ENCODE results near the gene C7orf33.

C7orf33 gene

GRCh38 chr7:148633761-148634160 lies 43.2 kb downstream of the C7orf33 start:
- no peak for DNase-seq

GRCh38 chr7:148637094-148637493 lies 46.5 kb downstream of the C7orf33 start:
- no peak for DNase-seq

- no peak for DNase-seq
Observed at GRCh38 chr7:148645898-148646297, 55.3 kb downstream of the C7orf33 start.

- no peak for DNase-seq
Observed at GRCh38 chr7:148650232-148650858, 59.8 kb downstream of the C7orf33 start.

GRCh38 chr7:148652773-148653172 lies 62.2 kb downstream of the C7orf33 start:
- no peak for DNase-seq

- DNase-seq: no peak
Observed at GRCh38 chr7:148657929-148658328, 67.4 kb downstream of the C7orf33 start.

- no peak for DNase-seq
Observed at GRCh38 chr7:148661471-148661870, 70.9 kb downstream of the C7orf33 start.

- no peak for DNase-seq
Observed at GRCh38 chr7:148662646-148663045, 72.1 kb downstream of the C7orf33 start.

- DNase-seq: no peak
Observed at GRCh38 chr7:148664324-148664723, 73.8 kb downstream of the C7orf33 start.

- no peak for DNase-seq
Observed at GRCh38 chr7:148665221-148665620, 74.7 kb downstream of the C7orf33 start.

All from activated CD4-positive, alpha-beta T cell treated with anti-CD3 and anti-CD28 coated beads for 1 hour (primary cell).